ACC112 (cell line): ENCODE measurements around the gene PXT1.
"Not testable (repeated sequence)": the region's sequence is repeated elsewhere in the genome, so short reads cannot be mapped to it uniquely, and the experiment has no call there.

Source experiments
- H2AFZ ChIP-seq: fragments of 200-600 bp; sonication (generic); one replicate; pipeline ENCODE4 v1.6.0; 2017; ENCODE audit warnings: antibody characterized with exemption, low read length; ENCODE audit not compliant: unreplicated experiment
- H3K27ac ChIP-seq: fragments of 200-600 bp; sonication (generic); 2 replicates; pipeline ENCODE4 v1.5.1; 2014; ENCODE audit warnings: low read depth, mild to moderate bottlenecking, antibody characterized with exemption, low read length, moderate library complexity
- H3K27me3 ChIP-seq: fragments of 200-600 bp; sonication (generic); 2 replicates; pipeline ENCODE4 v1.6.1; 2014; ENCODE audit warnings: mild to moderate bottlenecking, antibody characterized with exemption, low read length, moderate library complexity, mixed read lengths; ENCODE audit not compliant: insufficient read depth
- H3K36me3 ChIP-seq: fragments of 200-600 bp; sonication (generic); 2 replicates; pipeline ENCODE4 v1.6.1; 2016; ENCODE audit warnings: mild to moderate bottlenecking, antibody characterized with exemption, low read length, moderate library complexity, mixed read lengths; ENCODE audit not compliant: insufficient read depth
- H3K4me1 ChIP-seq: fragments of 200-600 bp; sonication (generic); one replicate; pipeline ENCODE4 v1.6.1; 2016; ENCODE audit warnings: low read length, mixed read lengths; ENCODE audit not compliant: insufficient read depth, unreplicated experiment, control insufficient read depth
- H3K4me3 ChIP-seq: fragments of 200-600 bp; sonication (generic); 2 replicates; pipeline ENCODE4 v1.5.1; 2014; ENCODE audit warnings: mild to moderate bottlenecking, low read depth, low read length
- H3K79me2 ChIP-seq: fragments of 200-600 bp; sonication (generic); one replicate; pipeline ENCODE4 v1.6.0; 2016; ENCODE audit warnings: low read length; ENCODE audit not compliant: control insufficient read depth, unreplicated experiment, insufficient read depth

The PXT1 gene

GRCh38 chr6:36426622-36427021 lies 16.0 kb downstream of the PXT1 start:
- Histone ChIP-seq H2AFZ (no peak overlapping the region), H3K79me2 (no peaks in the 10 kb centered on the region), H3K4me3 (no peak overlapping the region), H3K36me3 (no peaks in the 10 kb centered on the region), H3K4me1 (peaks cover 9% of the 10 kb centered on the region), H3K27me3 (no peaks in the 10 kb centered on the region), H3K27ac (no peak overlapping the region)

GRCh38 chr6:36423101-36423824 lies 19.4 kb downstream of the PXT1 start:
- peak overlapping the region; percentile 69 for H3K27ac ChIP-seq
- peak overlapping the region; percentile 100 for H2AFZ ChIP-seq
- peaks cover 8% of the 10 kb centered on the region for H3K4me1 ChIP-seq
- H3K79me2 ChIP-seq = no peaks in the 10 kb centered on the region
- peak overlapping the region; percentile 88 for H3K4me3 ChIP-seq
- no peaks in the 10 kb centered on the region for H3K36me3 ChIP-seq
- H3K27me3 ChIP-seq = no peaks in the 10 kb centered on the region

- Histone ChIP-seq H3K4me1 (peaks cover 8% of the 10 kb centered on the region), H2AFZ (peak overlapping the region; percentile 98), H3K36me3 (no peaks in the 10 kb centered on the region), H3K4me3 (peak overlapping the region; percentile 88), H3K27ac (peak overlapping the region; percentile 69), H3K27me3 (no peaks in the 10 kb centered on the region), H3K79me2 (no peaks in the 10 kb centered on the region)
These were observed 19.9 kb downstream of the PXT1 start for GRCh38 chr6:36422714-36423100.

- no peaks in the 10 kb centered on the region for H3K79me2 ChIP-seq
These were observed 23.3 kb downstream of the PXT1 start for GRCh38 chr6:36419310-36419709.

GRCh38 chr6:36418558-36418957 lies 24.1 kb downstream of the PXT1 start:
- H2AFZ ChIP-seq = no peak overlapping the region
- no peaks in the 10 kb centered on the region for H3K27me3 ChIP-seq
- no peak overlapping the region for H3K4me3 ChIP-seq
- no peaks in the 10 kb centered on the region for H3K36me3 ChIP-seq
- peaks cover 8% of the 10 kb centered on the region for H3K4me1 ChIP-seq
- no peaks in the 10 kb centered on the region for H3K79me2 ChIP-seq
- no peak overlapping the region for H3K27ac ChIP-seq

More at GRCh38 chr6:36419310-36419709, 23.3 kb downstream of the PXT1 start:
- Histone ChIP-seq H3K36me3 (no peaks in the 10 kb centered on the region), H3K4me3 (no peak overlapping the region), H3K27me3 (no peaks in the 10 kb centered on the region), H2AFZ (no peak overlapping the region), H3K27ac (no peak overlapping the region), H3K4me1 (peaks cover 8% of the 10 kb centered on the region)

GRCh38 chr6:36414481-36414880 lies 28.2 kb downstream of the PXT1 start:
- Histone ChIP-seq H3K36me3 (no peaks in the 10 kb centered on the region), H3K27me3 (no peaks in the 10 kb centered on the region), H3K4me3 (no peak overlapping the region), H2AFZ (no peak overlapping the region), H3K4me1 (no peaks in the 10 kb centered on the region), H3K79me2 (no peaks in the 10 kb centered on the region), H3K27ac (no peak overlapping the region)

GRCh38 chr6:36413489-36414480 lies 28.9 kb downstream of the PXT1 start:
- Histone ChIP-seq H2AFZ (no peak overlapping the region), H3K27me3 (0 out of 2 replicates have a peak, but pooled peaks cover 7% of the 10 kb centered on the region), H3K79me2 (no peaks in the 10 kb centered on the region), H3K36me3 (no peaks in the 10 kb centered on the region), H3K4me1 (no peaks in the 10 kb centered on the region), H3K4me3 (no peak overlapping the region), H3K27ac (no peak overlapping the region)

GRCh38 chr6:36409718-36410117 lies 32.9 kb downstream of the PXT1 start:
- not testable (repeated sequence) for H3K79me2 ChIP-seq, H3K4me1 ChIP-seq, H3K36me3 ChIP-seq, H3K27ac ChIP-seq, H3K4me3 ChIP-seq, H3K27me3 ChIP-seq, H2AFZ ChIP-seq

- no peaks in the 10 kb centered on the region for H3K79me2 ChIP-seq
- H3K36me3 ChIP-seq = no peaks in the 10 kb centered on the region
- no peak overlapping the region for H3K27ac ChIP-seq
- H2AFZ ChIP-seq = no peak overlapping the region
- H3K4me3 ChIP-seq = no peak overlapping the region
- 0 out of 2 replicates have a peak, but pooled peaks cover 5% of the 10 kb centered on the region for H3K27me3 ChIP-seq
- no peaks in the 10 kb centered on the region for H3K4me1 ChIP-seq
These were observed 38.5 kb downstream of the PXT1 start for GRCh38 chr6:36404164-36404563.

GRCh38 chr6:36402481-36402880 lies 40.2 kb downstream of the PXT1 start:
- H3K79me2 ChIP-seq = no peaks in the 10 kb centered on the region
- no peaks in the 10 kb centered on the region for H3K27me3 ChIP-seq
- no peak overlapping the region for H3K4me3 ChIP-seq
- no peak overlapping the region for H2AFZ ChIP-seq
- H3K4me1 ChIP-seq = no peaks in the 10 kb centered on the region
- no peak overlapping the region for H3K27ac ChIP-seq
- H3K36me3 ChIP-seq = no peaks in the 10 kb centered on the region
